Left lobe of liver (tissue), 2 donors: ENCODE results near the gene SP5. TPM values are rescaled to one million over a fixed set of nuclear protein-coding genes. Genes with fewer than 3 reads are reported as not detected.
"Not testable (repeated sequence)": the region's sequence is repeated elsewhere in the genome, so short reads cannot be mapped to it uniquely, and the experiment has no call there.

Experiments
- ATAC-seq: fragments of 200-7000 bp; cut with Tn5 transposase; one replicate; pipeline ENCODE4 v1.9.1; 2020; ENCODE audit warnings: mild to moderate bottlenecking, moderate library complexity
- DNase-seq: peaks from one replicate; pipeline ENCODE4 v3.0.0-alpha.2; 2020; ENCODE audit warnings: low spot score
- total RNA-seq: library from RNA; stranded (reverse); gene quantifications from one replicate; pipeline ENCODE4 v1.2.1, GENCODE V29; 2021
- donor health status: DM: no; HTN: no; CAD: no; lungs with moderate emphysema.
- donor health status: DM: no; HTN: yes; CAD: no.

Gene SP5
- 2.6 TPM for total RNA-seq

DNA sequence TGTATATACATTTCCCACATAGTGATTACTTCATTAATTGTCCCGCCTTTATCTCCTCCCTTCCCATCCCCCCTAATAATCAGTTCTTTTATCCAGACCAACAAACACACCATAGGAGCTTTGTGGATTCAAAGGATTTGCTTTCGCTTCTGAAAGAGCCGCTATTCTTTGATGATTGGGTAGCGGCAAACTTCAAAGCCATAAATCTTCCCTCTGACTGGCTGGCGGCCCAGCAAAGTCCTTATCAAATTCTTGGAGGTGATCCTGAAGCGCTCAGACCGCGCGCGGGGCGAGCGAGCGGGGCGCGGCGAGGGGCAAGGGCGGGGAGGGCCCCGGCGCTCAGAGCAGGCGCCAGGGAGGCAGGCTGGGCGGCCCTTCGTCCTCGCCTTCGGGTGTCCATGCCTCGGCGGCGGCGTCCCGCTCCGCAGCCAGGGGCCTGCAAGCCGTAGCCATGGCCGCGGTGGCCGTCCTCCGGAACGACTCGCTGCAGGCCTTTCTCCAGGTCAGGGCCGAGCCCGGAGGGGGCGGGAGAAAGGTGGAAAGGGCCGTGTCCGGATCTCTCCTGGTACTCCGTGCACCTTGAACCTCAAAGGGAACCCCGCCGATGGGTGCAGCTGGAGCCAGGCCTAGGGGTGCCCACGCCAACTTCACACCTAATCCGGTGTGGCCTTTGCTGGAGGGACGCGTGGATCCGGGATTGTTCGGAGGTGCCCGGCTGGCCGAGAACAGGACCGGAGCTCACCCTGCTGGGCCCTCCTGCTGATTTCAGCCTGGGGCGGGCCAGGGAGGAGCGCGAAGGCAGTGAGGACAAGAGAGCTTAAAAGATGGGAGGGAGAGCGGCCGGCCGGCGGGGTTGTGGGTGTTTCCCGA lies at the start of gene SP5:
Gene SP5 (plus strand): TSS at position 276 of the 870 bp plus-strand sequence. CDS start 176 bp downstream, at position 452.
- DNase-seq: peak; percentile 82
- ATAC-seq: peak; percentile 70

DNA sequence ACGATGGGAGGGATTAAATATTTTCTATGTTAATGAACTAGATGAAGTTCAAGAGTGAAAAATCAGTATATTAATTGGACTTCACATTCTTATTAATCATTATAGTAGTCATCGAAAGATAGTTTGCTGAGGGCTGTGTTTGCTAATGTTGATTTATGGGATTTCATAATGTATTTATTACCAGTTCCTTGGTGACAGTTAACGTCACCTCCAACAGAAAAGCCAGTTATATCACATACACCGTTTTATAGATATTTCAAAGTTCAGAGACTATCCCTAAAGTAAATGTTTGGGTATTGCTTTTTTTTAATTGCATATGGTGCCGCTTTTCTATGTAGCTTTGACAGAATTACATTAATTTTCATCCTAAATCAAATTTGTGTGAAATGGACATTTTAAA lies 49.4 kb upstream of the SP5 start:
- no peak for DNase-seq
- ATAC-seq: no peak

DNA sequence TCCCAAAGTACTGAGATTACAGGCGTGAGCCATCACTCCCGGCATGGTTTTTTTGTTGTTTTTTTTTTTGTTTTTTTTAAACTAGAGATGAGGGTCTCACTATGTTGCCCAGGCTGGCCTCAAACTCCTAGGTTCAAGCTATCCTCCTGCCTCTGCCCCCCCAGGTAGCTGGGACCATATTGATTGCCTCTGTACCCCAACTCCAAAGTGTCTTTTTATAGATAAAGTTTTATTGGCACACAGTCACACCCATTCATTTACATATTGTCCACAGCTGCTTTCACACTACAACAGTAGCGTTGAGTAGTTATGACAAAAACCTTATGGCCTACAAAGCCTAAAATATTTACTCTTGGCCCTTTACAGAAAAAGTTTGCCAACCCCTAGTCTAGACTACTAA lies 45.2 kb upstream of the SP5 start:
- ATAC-seq: no peak
- no peak for DNase-seq

DNA sequence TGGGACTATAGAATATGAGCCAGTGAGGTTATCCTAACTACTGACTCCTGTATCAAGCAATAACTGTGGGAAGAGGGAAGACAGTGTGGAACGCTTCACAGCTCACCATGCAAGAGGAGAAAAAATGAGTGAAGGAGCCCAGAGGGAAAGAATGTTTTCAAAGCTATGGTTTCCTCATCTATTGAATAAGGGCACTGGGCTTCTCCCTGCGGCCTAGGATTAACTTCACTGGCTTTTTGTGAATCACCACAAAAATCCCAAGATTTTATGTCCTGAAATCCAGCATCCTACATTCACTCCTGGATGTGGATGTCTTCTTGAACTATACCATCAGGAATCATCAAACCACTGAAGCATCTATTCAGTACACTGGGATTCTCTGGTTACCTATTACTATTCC lies 44.5 kb upstream of the SP5 start:
- DNase-seq (no peak), ATAC-seq (no peak)

GRCh38 chr2:170671079-170671478 lies 44.1 kb upstream of the SP5 start:
- DNase-seq (no peak), ATAC-seq (no peak)

- DNase-seq, ATAC-seq: not testable (repeated sequence)
These were observed 40.9 kb upstream of the SP5 start for GRCh38 chr2:170674282-170674681.

GRCh38 chr2:170675701-170676100 lies 39.4 kb upstream of the SP5 start:
- ATAC-seq: no peak
- DNase-seq: no peak

DNA sequence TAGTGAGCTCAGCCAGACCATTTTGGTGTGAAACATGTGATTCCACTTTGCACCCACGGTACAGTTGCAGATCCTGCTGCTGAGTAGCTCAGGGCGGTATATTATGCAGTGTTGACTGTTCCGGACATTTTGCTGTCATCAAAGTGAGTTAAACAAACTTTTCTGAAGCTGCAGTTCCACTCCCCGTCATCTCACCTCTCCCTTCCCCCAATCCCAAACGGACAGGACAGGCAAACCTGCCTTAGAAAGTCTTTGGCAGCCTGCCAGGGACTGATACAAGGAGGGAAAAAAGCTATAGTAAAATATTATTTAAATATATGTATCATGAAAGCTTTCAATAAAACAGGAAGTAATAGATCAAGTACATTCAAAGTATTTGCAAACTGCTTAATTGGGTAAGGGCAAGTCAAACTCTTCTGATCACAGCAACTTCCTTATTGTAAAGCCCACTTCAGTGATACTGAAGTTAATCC lies 35.5 kb upstream of the SP5 start:
- ATAC-seq (peak; percentile 29), DNase-seq (no peak)

DNA sequence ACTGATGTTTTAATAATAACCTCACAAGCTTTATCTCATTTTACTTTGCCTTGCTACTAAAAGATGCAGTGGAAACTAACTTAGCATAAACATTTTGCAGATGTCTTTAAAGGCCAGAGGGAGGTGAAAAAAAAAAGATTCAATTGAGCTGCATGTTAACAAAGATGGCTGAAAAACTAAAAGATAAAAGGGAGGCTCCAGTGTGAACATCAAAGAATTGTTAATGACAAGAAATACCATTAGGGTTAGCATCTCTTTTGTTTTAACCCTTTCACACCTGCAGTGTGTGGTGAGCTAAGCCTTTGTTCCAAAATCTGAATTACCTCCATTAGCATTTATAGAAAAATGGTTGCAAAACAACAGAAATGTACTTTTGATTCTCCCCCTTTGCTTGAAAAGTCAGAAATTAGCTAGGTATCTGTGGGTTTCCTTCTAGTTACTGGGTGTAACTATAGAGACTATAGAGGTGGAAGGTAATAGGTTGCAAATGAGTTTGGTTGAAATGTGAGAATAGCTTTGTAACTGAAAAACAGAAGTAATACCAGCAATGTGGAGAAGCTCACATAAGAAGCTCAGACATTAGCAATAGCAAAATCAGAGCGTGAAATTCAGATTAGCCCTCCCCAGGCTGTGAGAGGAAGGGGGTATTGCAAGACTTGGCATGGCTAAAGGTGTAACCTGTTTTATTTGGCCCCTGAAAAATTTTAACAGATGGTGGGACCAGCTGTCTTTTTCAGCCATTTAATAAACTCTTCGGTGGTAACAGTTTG lies 34.8 kb upstream of the SP5 start:
- ATAC-seq (no peak), DNase-seq (no peak)

DNA sequence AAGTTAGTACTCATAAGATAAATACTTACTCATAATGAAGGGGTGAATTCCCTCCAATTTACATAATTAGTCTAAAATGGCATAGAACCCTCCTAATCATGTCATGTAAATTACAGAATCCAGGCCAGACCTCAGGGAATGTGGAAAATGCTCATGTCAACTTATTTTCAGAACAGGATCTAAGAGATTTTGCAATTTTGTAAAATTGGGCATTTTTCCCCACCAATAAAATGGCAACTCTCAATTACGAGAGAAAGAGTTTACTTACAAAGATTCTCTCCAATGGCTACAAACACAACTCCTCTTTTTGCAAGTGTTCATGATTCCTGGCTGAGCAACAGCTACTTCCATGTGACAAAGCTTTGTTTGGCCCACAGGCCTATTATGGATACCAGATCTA lies 33.8 kb upstream of the SP5 start:
- DNase-seq (no peak), ATAC-seq (no peak)

- ATAC-seq (no peak), DNase-seq (no peak)
These were observed 29.5 kb upstream of the SP5 start for GRCh38 chr2:170685591-170685990.

GRCh38 chr2:170689481-170689880 lies 25.7 kb upstream of the SP5 start:
- ATAC-seq (no peak), DNase-seq (no peak)

DNA sequence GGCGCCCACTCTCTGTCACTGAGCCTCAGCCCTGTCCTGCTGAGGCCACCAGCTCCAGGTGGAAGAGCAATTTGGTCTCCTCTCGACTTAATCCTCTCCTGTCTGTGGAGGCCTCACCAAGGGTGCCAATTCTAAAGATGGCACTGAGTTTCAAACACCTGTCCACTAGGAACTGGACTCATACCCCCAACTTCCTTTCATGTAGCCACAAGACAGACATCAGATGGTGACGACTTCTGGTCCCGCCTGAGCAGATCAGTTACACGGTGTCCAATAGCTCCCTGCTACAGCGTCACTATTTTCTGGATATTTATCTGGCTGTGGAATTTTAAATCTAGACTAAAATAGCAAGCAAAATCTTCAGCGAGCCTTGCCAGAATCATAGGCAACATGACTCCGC lies 24.5 kb upstream of the SP5 start:
- no peak for DNase-seq
- ATAC-seq: no peak

- DNase-seq (no peak), ATAC-seq (no peak)
These were observed 20.8 kb upstream of the SP5 start for GRCh38 chr2:170694316-170694715.

GRCh38 chr2:170695521-170696410 lies 19.4 kb upstream of the SP5 start:
- no peak for DNase-seq

DNA sequence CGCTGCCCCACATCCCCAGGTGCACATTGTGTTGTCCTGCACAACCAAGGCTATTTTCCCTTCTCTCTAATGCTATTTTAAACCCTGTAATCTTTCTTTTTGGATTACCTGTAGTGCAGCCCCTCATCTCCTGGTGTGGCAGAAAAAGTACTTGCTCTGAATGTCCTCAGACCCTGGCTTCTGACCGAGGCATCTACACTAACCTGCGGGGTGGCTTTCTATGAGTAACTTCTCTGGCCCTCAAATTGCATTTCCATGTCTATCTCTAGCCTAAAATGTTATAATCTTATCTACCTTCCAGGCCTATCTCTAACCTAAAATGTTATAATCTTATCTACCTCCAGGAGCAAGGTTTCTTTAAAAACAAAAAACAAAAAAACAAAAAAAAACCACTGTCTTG lies 18.2 kb upstream of the SP5 start:
- DNase-seq: no peak
- ATAC-seq: no peak

More at GRCh38 chr2:170695521-170696410, 19.4 kb upstream of the SP5 start:
- ATAC-seq: no peak

GRCh38 chr2:170701011-170701410 lies 14.1 kb upstream of the SP5 start:
- no peak for DNase-seq
- no peak for ATAC-seq

DNA sequence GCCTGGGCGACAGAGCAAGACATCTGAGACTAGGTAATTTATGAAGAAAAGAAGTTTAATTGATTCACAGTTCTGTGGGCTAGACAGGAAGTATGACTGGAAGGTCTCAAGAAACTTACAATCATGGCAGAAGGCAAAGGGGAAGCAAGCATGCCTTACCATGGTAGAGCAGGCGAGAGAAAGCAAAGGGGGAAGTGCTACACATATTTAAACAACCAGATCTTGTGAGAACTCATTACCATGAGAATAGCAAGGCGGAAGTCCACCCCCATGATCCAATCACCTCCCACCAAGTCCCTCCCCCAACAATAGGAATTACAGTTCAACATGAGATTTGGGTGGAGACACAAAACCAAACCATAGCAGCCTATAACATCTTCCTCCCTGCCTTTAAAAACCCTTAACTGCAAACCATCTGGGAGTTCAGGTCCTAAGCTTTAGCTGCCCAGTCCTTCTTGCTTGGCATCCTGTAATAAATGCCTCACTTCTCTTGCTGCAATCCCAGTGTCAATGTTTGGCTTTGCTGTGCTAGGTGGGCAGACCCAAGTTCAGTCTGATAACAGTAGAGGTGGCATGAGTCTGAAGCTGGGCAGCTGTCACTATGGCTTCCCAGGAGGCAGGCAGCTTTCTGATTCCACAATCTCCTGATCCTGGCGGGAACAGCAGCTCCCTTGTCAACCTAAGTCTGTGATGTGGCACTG lies 11.2 kb upstream of the SP5 start:
- ATAC-seq (no peak), DNase-seq (no peak)

GRCh38 chr2:170707821-170708795 lies 7.0 kb upstream of the SP5 start:
- DNase-seq (no peak), ATAC-seq (no peak)
